ENCODE measurements around the gene ALDH5A1.
A peak's percentile ranks its signal among the peaks of the same experiment; 100 is the strongest.

The ALDH5A1 gene

DNA sequence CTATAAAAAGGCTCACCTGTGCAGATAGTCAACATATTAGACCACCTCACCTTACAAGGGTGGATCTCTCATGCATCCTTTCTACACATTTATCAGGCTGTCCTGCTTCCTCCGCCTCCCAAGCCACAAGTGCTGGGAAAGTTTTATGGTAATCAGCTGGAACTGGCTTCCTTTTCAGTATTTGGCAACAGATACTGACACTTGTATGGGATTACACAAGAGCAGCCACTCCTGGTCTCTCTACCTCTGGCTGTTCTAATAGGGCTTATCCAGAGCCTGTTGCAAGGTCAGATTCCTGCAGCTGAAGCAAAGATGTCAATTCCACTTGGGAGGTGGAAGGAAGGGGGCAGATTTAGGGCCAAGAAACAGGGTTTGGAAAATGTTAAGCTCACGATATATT lies 4.9 kb upstream of the ALDH5A1 start:
- H3K27me3 ChIP-seq (ENCODE audit: control insufficient read depth, insufficient read depth, low read length): no peaks in the 10 kb centered on the region
- H3K36me3 ChIP-seq (ENCODE audit: control insufficient read depth, insufficient read depth, low read length): no peaks in the 10 kb centered on the region
- H3K9ac ChIP-seq (ENCODE audit: low read length): no peak overlapping the region
- peaks cover 4% of the 10 kb centered on the region for H3K4me1 ChIP-seq (ENCODE audit: control insufficient read depth, insufficient read depth, low read length)
- H3K4me3 ChIP-seq (ENCODE audit: low read length): no peak overlapping the region
- H3K9me3 ChIP-seq (ENCODE audit: control insufficient read depth, low read length): no peaks in the 10 kb centered on the region

DNA sequence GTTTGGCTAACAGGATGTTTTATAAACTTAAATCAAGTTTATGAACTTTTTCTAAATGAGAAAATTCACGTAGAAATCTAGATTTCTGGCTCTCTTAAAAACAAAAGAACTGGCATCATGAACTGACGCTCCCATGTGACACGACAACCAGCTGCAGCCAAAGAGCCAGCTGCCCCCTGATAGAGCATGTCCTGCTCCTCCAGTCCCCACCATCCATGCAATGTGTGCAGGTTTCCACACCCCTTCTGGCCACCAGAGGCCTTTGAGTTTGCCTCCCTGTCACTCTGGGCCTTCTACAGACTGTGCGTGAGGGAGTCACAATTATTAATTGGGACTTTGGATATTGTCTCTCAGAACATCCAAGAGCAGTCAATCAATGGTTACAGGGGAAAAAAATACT lies 3.8 kb upstream of the ALDH5A1 start:
- Histone ChIP-seq H3K9me3 (ENCODE audit: control insufficient read depth, low read length) (no peaks in the 10 kb centered on the region), H3K36me3 (ENCODE audit: control insufficient read depth, insufficient read depth, low read length) (no peaks in the 10 kb centered on the region), H3K4me3 (ENCODE audit: low read length) (no peak overlapping the region), H3K27me3 (ENCODE audit: control insufficient read depth, insufficient read depth, low read length) (no peaks in the 10 kb centered on the region), H3K9ac (ENCODE audit: low read length) (no peak overlapping the region), H3K4me1 (ENCODE audit: control insufficient read depth, insufficient read depth, low read length) (peaks cover 10% of the 10 kb centered on the region)

DNA sequence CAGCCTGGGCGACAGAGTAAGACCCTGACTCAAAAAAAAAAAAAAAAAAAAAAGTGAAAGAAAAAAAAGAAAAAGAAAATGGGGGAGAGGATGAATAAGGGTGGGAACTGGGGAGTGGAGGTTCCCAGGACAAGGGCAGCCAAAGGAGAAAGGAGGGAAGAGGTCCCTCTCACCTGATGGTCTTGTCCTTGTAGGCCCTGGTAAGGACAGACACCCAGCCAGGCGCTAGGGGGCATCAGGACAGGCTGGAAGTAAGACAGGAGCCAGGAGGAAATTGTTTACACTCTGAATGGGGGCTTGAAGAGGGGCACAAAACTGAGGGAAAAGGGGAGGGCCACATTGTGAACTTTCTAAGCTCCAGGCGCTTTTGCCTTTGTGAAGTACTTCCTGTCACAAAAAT lies 2.3 kb upstream of the ALDH5A1 start:
- peaks cover 10% of the 10 kb centered on the region for H3K4me1 ChIP-seq (ENCODE audit: control insufficient read depth, insufficient read depth, low read length)
- H3K9me3 ChIP-seq (ENCODE audit: control insufficient read depth, low read length): no peaks in the 10 kb centered on the region
- no peaks in the 10 kb centered on the region for H3K27me3 ChIP-seq (ENCODE audit: control insufficient read depth, insufficient read depth, low read length)
- H3K36me3 ChIP-seq (ENCODE audit: control insufficient read depth, insufficient read depth, low read length): no peaks in the 10 kb centered on the region
- H3K9ac ChIP-seq (ENCODE audit: low read length): no peak overlapping the region
- no peak overlapping the region for H3K4me3 ChIP-seq (ENCODE audit: low read length)

GRCh38 chr6:24493945-24494820 lies 586 bp upstream of the ALDH5A1 start:
- Histone ChIP-seq H3K9me3 (ENCODE audit: control insufficient read depth, low read length) (no peaks in the 10 kb centered on the region), H3K9ac (ENCODE audit: low read length) (peak overlapping the region; percentile 71), H3K4me1 (ENCODE audit: control insufficient read depth, insufficient read depth, low read length) (peaks cover 10% of the 10 kb centered on the region)

DNA sequence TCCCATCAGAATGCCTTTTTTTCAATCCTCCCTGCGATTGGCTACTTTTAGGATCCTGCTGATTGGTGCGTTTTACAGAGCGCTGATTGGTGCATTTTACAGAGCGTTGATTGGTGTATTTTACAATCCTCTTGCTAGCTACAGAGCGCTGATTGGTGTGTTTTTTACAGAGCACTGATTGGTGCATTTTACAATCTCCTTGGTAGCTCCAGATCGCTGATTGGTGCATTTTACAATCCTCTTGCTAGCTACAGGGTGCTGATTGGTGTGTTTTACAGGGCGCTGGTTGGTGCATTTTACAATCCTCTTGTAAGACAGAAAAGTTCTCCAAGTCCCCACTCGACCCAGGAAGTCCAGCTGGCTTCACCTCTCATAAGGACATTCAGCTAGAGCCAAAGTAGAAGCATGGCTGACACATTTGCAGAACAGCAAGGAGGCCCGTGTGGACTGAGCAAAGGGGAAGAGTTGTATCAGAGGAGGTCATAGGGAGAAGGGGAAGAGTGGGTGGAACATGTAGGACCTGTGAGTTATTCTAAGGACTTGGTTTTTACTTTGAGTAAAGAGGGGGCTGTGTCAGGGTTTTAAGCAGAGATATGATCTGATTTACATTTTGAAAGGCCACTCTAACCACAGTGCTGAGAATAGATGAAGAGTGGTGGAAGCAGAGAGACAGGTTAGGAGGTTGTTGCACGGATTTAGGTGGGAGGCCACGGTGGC lies 2.6 kb downstream of the ALDH5A1 start:
- Histone ChIP-seq H3K9ac (ENCODE audit: low read length) (no peak overlapping the region), H3K4me3 (ENCODE audit: low read length) (no peak overlapping the region), H3K27me3 (ENCODE audit: control insufficient read depth, insufficient read depth, low read length) (no peaks in the 10 kb centered on the region), H3K4me1 (ENCODE audit: control insufficient read depth, insufficient read depth, low read length) (peaks cover 10% of the 10 kb centered on the region), H3K36me3 (ENCODE audit: control insufficient read depth, insufficient read depth, low read length) (no peaks in the 10 kb centered on the region), H3K9me3 (ENCODE audit: control insufficient read depth, low read length) (no peaks in the 10 kb centered on the region)

More at GRCh38 chr6:24493945-24494820, 586 bp upstream of the ALDH5A1 start:
- no peaks in the 10 kb centered on the region for H3K36me3 ChIP-seq (ENCODE audit: control insufficient read depth, insufficient read depth, low read length)
- no peak overlapping the region for H3K4me3 ChIP-seq (ENCODE audit: low read length)
- H3K27me3 ChIP-seq (ENCODE audit: control insufficient read depth, insufficient read depth, low read length): no peaks in the 10 kb centered on the region

- H3K36me3 ChIP-seq (ENCODE audit: control insufficient read depth, insufficient read depth, low read length): no peaks in the 10 kb centered on the region
- H3K4me1 ChIP-seq (ENCODE audit: control insufficient read depth, insufficient read depth, low read length): peaks cover 2% of the 10 kb centered on the region
- no peaks in the 10 kb centered on the region for H3K27me3 ChIP-seq (ENCODE audit: control insufficient read depth, insufficient read depth, low read length)
- no peak overlapping the region for H3K9ac ChIP-seq (ENCODE audit: low read length)
- no peaks in the 10 kb centered on the region for H3K9me3 ChIP-seq (ENCODE audit: control insufficient read depth, low read length)
- H3K4me3 ChIP-seq (ENCODE audit: low read length): no peak overlapping the region
These were observed 5.9 kb downstream of the ALDH5A1 start for GRCh38 chr6:24500683-24501082.

GRCh38 chr6:24501374-24501773 lies 6.6 kb downstream of the ALDH5A1 start:
- H3K9ac ChIP-seq (ENCODE audit: low read length): no peak overlapping the region
- H3K27me3 ChIP-seq (ENCODE audit: control insufficient read depth, insufficient read depth, low read length): no peaks in the 10 kb centered on the region
- H3K4me1 ChIP-seq (ENCODE audit: control insufficient read depth, insufficient read depth, low read length): no peaks in the 10 kb centered on the region
- H3K9me3 ChIP-seq (ENCODE audit: control insufficient read depth, low read length): no peaks in the 10 kb centered on the region
- no peak overlapping the region for H3K4me3 ChIP-seq (ENCODE audit: low read length)
- no peaks in the 10 kb centered on the region for H3K36me3 ChIP-seq (ENCODE audit: control insufficient read depth, insufficient read depth, low read length)

DNA sequence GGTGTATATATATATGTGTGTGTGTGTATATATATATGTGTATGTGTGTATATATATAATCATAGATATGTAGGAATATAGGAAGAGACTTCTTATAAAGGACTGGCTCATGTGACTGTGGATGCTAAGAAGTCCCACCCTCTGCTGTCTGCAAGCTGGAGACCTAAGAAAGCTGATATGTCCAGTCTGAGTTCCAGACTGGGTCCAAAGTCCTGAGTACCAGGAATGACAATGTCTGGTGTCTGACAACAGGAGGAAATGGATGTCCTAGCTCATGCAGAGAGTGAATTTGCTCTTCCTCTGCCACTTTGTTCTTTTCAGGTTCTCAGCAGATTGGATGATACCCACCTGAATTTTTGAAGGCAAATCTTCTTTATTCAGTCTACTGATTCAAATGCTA lies 7.1 kb downstream of the ALDH5A1 start:
- H3K9me3 ChIP-seq (ENCODE audit: control insufficient read depth, low read length): no peaks in the 10 kb centered on the region
- no peak overlapping the region for H3K9ac ChIP-seq (ENCODE audit: low read length)
- H3K36me3 ChIP-seq (ENCODE audit: control insufficient read depth, insufficient read depth, low read length): no peaks in the 10 kb centered on the region

DNA sequence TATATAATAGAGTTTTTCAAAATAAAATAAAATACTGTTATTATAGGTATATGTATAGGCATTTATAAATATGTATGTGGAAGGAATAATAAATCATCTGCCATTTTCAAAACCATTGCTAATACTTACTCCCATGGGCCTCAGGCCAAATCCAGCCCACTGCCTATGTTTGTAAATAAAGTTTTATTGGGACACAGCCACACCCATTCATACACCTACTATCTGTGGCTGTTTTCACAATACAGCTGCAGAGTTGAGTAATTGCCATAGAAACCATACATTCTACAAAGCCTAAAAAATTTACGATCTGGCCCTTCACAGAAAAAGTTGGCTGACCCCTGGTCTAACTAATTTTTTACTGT lies 9.5 kb downstream of the ALDH5A1 start:
- Histone ChIP-seq H3K4me1 (ENCODE audit: control insufficient read depth, insufficient read depth, low read length) (no peaks in the 10 kb centered on the region), H3K9ac (ENCODE audit: low read length) (no peak overlapping the region), H3K4me3 (ENCODE audit: low read length) (no peak overlapping the region)

More for the DNA sequence above, 7.1 kb downstream of the ALDH5A1 start:
- Histone ChIP-seq H3K27me3 (ENCODE audit: control insufficient read depth, insufficient read depth, low read length) (no peaks in the 10 kb centered on the region), H3K4me3 (ENCODE audit: low read length) (no peak overlapping the region), H3K4me1 (ENCODE audit: control insufficient read depth, insufficient read depth, low read length) (no peaks in the 10 kb centered on the region)

GRCh38 chr6:24504649-24505586 lies 10.1 kb downstream of the ALDH5A1 start:
- Histone ChIP-seq H3K36me3 (ENCODE audit: control insufficient read depth, insufficient read depth, low read length) (no peaks in the 10 kb centered on the region), H3K4me1 (ENCODE audit: control insufficient read depth, insufficient read depth, low read length) (no peaks in the 10 kb centered on the region), H3K9me3 (ENCODE audit: control insufficient read depth, low read length) (no peaks in the 10 kb centered on the region), H3K4me3 (ENCODE audit: low read length) (no peak overlapping the region), H3K9ac (ENCODE audit: low read length) (no peak overlapping the region), H3K27me3 (ENCODE audit: control insufficient read depth, insufficient read depth, low read length) (no peaks in the 10 kb centered on the region)

More for the DNA sequence above, 9.5 kb downstream of the ALDH5A1 start:
- Histone ChIP-seq H3K27me3 (ENCODE audit: control insufficient read depth, insufficient read depth, low read length) (no peaks in the 10 kb centered on the region), H3K9me3 (ENCODE audit: control insufficient read depth, low read length) (no peaks in the 10 kb centered on the region), H3K36me3 (ENCODE audit: control insufficient read depth, insufficient read depth, low read length) (no peaks in the 10 kb centered on the region)

- H3K4me3 ChIP-seq (ENCODE audit: low read length): no peak overlapping the region
- H3K9ac ChIP-seq (ENCODE audit: low read length): no peak overlapping the region
- no peaks in the 10 kb centered on the region for H3K36me3 ChIP-seq (ENCODE audit: control insufficient read depth, insufficient read depth, low read length)
- no peaks in the 10 kb centered on the region for H3K4me1 ChIP-seq (ENCODE audit: control insufficient read depth, insufficient read depth, low read length)
- no peaks in the 10 kb centered on the region for H3K9me3 ChIP-seq (ENCODE audit: control insufficient read depth, low read length)
- no peaks in the 10 kb centered on the region for H3K27me3 ChIP-seq (ENCODE audit: control insufficient read depth, insufficient read depth, low read length)
These were observed 12.2 kb downstream of the ALDH5A1 start for GRCh38 chr6:24506814-24507520.

Measured in mucosa of stomach (tissue), 1 donor.